Lower leg skin (tissue), 4 donors: ENCODE measurements around the gene FRMD1. TPM values are rescaled to one million over a fixed set of nuclear protein-coding genes. Genes with fewer than 3 reads are reported as not detected.

Experiments
- DNase-seq, 2 donors: peaks; one replicate each; pipeline ENCODE4 v3.0.0-alpha.2; 2019; ENCODE audit warnings: low spot score in 2 of 2
- H3K4me3 ChIP-seq: fragments of 200-600 bp; sonication (generic); 2 replicates; pipeline ENCODE4 v1.5.1; 2017; ENCODE audit warnings: mild to moderate bottlenecking, low read depth; ENCODE audit not compliant: poor library complexity, severe bottlenecking
- CTCF ChIP-seq, 3 donors: fragments of 450-650 bp; IDR thresholded peaks; one replicate each; pipeline ENCODE4 v1.5.1; 2016; ENCODE audit warnings: antibody characterized with exemption in 3 of 3, mild to moderate bottlenecking in 3 of 3, moderate library complexity in 2 of 3
- POLR2A ChIP-seq, 2 donors: fragments of 450-650 bp; IDR thresholded peaks; one replicate each; pipeline ENCODE4 v1.6.1; 2016 to 2017; ENCODE audit warnings: antibody characterized with exemption in 2 of 2, mild to moderate bottlenecking in 1 of 2, moderate library complexity in 1 of 2
- WGBS, 2 donors: methylation state at CpG; one replicate each; pipeline ENCODE4 v1.1.5; 2018; 5-methylcytosine and 5-hydroxymethylcytosine counted together
- intact Hi-C: fragments of 100-400 bp; cut with DNase I; formaldehyde crosslinking; loops from one replicate; pipeline ENCODE4 v1.15.0; 2023; ENCODE audit warnings: low total_unique reads
- total RNA-seq, 4 donors: library from RNA; depleted of rRNA; stranded (reverse); fragments of >200 nt; gene quantifications; one replicate each; pipeline ENCODE4 v1.1.0, GENCODE V29; 2016

Gene FRMD1
- total RNA-seq, 4 donors from 2014 or later, result 0.32 to 1.2 (median 0.72) TPM

GRCh38 chr6:168098431-168098861 lies 19.4 kb upstream of the FRMD1 start:
- no peak for DNase-seq

GRCh38 chr6:168097621-168098430 lies 18.8 kb upstream of the FRMD1 start:
- intact Hi-C loops, result no loop called here
- 84 to 92% methylated on average over 22 of the region's 22 CpGs for WGBS, 2 donors
- no peak for DNase-seq
- no peak overlapping the region for H3K4me3 ChIP-seq
- TF ChIP-seq POLR2A (IDR thresholded peaks at IDR 0.05) (no peak), CTCF (IDR thresholded peaks at IDR 0.05) (no peak)

More at GRCh38 chr6:168098431-168098861, 19.4 kb upstream of the FRMD1 start:
- no peak overlapping the region for H3K4me3 ChIP-seq
- no peak for TF ChIP-seq CTCF (IDR thresholded peaks at IDR 0.05)
- TF ChIP-seq POLR2A (IDR thresholded peaks at IDR 0.05), result no peak
- intact Hi-C loops, result no loop called here
- 90 to 92% methylated on average over 9 to 12 of the region's 13 CpGs for WGBS, 2 donors

DNA sequence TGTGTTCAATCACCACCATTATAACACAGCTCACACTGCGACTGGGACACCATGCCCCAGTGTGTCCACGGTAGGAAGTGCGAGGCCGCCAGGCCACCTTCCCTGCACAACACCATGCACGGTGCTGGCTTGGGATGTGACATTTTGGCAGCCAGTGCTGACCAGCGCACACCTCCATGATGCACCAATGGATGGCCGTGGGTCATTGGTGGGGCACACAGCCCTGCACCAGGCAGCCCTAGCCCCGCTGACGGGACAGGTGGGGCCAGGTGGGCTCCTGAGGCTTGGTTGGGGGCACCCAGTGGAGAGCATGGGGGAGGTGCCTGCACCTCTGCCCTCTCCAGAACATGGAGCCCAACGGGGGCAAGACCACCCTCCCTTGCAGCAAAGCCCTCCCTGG lies 18.2 kb upstream of the FRMD1 start:
- no peak for TF ChIP-seq POLR2A (IDR thresholded peaks at IDR 0.05)
- no peak for TF ChIP-seq CTCF (IDR thresholded peaks at IDR 0.05)
- WGBS, 2 donors, result 89 to 94% methylated on average over 9 to 10 of the region's 10 CpGs
- intact Hi-C loops, result no loop called here
- no peak overlapping the region for H3K4me3 ChIP-seq
- DNase-seq, result no peak

DNA sequence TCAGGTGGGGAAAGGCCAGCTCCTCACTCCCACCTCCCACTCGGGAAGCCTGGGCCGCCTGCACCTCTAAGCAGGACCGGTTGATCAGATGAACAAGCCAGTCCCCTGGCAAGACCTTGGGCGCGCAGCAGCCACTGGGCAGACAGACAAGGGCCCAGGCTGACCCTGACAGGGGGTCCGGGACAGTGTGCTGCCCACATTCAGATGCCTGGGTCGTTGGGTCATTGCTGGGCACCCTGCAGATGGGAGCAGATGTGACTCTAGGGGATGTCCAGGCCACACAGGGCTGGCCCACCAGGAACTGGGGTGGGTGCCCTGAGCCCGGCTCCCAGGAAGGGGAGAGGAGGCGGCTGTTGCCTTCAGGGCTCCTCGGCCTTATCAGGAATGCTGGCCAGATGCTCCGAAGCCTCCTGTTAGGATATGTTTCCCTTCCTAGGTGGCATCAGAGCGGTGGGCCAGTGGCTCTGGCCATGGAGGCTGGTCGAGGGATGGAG lies 17.3 kb upstream of the FRMD1 start:
- intact Hi-C loops, result no loop called here
- WGBS, 2 donors, result 89 to 94% methylated on average over 9 to 13 of the region's 13 CpGs
- H3K4me3 ChIP-seq, result no peak overlapping the region
- DNase-seq, result no peak
- no peak for TF ChIP-seq POLR2A (IDR thresholded peaks at IDR 0.05)
- TF ChIP-seq CTCF (IDR thresholded peaks at IDR 0.05), result no peak

GRCh38 chr6:168095716-168096250 lies 16.8 kb upstream of the FRMD1 start:
- TF ChIP-seq POLR2A (IDR thresholded peaks at IDR 0.05), result no peak
- TF ChIP-seq CTCF (IDR thresholded peaks at IDR 0.05), result no peak
- no peak for DNase-seq
- H3K4me3 ChIP-seq, result no peak overlapping the region
- 86 to 92% methylated on average over 14 of the region's 14 CpGs for WGBS, 2 donors
- intact Hi-C loops, result no loop called here
